Kidney tubule cell (primary cell): ENCODE measurements around the gene HEMK1.

ENCODE experiments used
- DNase-seq: peaks from one replicate; pipeline ENCODE4 v3.0.0-alpha.2; 2018; ENCODE audit warnings: low spot score

HEMK1 gene

DNA sequence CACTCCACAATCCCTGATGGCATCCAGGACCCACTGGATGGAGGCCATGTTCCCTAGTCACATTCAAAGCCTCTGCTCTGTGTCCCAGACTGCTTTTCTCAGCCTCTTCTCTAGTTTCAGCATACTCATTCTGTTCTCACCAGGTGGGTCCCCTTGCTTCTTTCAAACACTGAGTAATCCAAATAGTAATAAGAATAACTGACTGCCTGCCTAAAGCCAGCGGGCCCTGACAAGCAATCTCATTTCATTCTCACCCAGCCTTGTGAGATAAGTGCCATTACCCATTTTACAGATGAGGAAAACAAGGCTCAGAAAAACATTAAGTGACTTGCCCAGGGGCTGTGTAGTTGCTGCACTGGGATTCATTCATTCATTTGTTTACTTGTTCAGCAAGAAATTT is 73.1 kb downstream of the HEMK1 start:
- DNase-seq, result no peak

DNA sequence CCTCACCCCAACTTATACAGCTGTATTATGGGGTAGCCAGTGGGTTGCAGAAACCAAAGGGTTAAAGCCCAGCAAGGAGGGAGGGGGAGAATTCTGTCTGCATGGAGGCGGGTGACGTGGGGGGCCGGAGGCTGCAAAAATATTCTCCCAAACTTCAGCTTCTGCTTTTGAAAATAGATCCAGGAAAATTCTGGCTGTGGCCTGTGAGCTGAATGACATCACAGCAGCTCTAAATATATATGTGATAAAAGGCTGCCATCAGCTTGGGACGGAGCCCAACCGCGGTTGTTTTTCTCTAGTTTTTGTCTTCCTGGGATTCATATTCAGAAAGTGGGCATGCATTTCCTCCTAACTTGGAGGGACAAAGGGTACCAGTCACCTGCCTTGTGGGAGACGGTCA is 75.2 kb downstream of the HEMK1 start:
- no peak for DNase-seq

DNA sequence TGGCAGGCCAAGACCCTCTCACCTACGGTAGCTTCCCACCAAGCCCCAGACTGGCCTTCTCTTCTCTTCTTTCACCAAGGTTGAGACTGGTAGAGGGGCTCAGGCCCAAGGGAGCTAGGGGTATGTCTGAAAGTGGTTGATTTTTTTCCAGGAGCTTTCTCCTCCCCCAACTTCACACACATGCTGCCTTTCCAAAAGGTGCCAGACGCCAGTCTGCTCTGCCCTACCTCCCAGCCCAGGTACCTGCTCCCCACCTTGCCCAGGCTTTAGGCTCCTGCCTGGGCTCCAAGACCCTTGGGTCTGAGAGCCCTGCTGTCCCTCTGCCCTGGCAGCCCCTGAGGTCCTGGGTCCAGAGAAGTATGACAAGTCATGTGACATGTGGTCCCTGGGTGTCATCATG is 76.1 kb downstream of the HEMK1 start:
- DNase-seq, result no peak
